ENCODE results near the gene CHGA.

CHGA gene

DNA sequence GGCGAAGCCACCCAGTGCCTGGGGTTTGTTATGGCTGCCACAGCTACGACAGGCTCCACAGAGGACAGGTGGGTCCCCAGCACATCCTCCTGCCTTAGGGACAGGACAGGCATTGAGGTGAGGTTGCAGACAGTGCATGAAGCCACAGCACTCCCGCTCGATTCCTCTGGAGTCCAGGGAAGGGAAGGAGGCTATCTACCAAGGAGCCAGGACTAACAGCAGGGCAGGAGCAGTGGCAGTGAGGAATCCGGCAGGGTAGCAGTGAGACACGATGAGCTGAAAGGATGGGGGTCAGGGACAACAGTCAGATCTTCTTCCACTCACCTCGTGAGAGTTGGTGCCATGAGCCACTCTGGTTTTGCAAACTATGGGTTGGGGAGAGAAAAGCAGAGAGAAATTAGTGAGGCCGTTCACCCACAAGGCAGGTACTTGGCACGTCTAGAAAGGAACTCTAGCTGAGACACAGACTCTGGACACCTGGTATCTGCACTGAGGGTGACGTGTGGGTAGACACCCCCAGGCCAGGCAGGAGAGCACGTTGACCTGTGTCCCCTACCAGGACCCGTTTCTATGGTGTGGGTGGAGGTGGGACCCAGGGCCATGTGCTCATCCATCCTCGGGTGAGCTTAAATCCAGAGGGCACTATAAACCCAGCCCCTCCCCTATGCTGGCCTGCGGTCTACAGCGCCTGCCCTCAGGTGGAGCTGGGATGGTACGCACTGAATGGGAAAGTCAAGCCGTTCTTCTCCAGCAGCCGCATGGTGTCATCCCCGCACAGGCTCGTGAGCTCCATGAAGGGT lies 39.3 kb downstream of the CHGA start:
- no peak for DNase-seq

DNA sequence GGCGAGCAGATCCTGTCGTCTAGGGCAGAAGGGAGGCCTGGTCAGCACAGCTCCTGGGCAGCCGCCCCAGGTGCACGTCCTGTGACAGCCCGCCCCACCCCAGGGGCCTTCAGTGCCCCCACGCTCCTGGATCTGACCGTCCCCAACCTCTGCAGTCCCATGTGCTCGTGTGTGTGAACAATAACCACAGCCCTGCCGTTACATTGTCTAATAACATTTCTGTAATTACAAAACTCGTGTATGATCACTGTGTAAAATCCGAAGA lies 39.8 kb downstream of the CHGA start:
- DNase-seq: no peak

DNA sequence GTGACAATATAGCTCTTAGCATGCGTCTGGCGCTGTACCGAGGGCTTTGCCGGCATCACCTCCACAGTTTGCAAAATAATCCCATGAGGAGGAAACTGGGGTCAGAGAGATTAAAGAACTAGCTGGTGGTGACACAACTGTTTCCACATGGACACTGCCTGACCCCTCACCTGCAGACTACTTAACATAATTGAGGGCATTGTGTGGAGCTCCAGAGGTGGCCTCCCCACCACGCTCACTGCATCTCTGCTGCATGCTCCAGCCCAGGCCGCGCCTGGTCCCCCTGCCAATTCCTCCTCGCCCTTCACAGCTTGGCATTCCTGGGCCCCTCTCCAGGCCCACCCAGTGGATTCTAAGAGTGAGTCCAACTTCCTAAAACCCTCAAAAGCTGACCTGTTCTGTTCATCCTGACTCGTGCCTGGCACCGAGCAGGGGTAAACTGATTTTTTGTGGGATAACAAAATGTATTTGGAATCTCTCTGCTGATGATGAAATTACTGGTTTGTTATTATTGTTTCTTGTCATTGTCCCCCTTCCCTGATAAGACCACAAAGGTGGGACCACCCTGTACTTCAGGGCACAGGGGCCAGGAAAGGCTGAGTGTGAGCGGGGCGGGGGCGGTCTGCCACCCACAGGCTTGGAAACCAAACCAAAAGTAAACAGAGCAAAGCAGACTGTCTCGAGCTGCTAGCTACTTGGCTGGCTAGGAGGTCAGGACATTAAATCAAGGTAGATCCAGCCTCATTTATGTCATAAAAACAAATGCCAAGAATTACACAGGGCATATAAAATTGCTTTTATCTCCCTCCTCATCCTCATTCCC lies 40.6 kb downstream of the CHGA start:
- DNase-seq: no peak

DNA sequence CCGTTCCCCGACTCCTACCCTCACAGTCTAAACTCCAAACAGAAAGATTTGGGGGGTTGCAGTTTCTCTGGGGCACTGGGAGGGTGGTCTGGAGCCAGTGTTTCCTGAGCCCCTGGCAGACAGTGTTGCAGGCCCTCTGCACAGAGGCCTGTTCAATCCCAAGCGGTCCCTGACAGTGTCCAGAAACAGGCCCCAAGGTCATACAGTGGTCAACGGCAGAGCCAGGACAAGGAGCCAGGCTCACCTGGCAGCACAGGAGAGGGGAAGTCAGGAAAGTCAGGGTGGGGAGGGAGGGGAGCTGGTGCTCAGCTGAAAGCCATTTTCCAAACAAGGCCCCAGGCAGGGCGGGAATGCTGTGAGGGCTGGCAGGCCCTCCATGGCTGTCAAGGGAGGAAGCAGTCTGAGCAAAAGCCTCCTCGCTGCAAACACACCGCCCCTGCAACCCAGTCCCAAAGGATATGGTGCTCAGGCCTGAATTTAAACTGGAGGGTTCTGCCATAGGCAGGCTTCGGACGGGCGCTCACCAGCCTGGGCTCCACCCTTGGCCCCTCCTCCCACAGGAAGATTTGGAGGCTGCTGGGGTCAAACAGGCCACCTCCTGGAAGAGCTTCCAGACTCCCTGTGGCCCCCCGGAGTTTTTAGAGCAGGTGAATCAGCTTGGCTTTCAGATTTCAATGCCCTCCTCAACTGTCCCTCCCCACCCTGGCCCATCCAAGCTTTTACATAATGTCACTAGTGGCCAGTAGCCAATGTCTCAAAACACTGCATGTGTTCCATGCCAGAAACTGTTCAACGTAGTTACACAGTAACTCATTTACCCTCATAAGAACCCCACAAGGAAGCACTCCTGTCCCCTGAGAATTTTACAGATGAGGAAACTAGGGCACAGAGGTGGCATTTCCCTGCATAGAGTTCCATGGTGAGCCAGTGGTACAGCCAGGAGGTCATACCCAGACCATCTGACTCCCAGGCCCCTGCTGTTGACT lies 41.5 kb downstream of the CHGA start:
- no peak for DNase-seq

DNA sequence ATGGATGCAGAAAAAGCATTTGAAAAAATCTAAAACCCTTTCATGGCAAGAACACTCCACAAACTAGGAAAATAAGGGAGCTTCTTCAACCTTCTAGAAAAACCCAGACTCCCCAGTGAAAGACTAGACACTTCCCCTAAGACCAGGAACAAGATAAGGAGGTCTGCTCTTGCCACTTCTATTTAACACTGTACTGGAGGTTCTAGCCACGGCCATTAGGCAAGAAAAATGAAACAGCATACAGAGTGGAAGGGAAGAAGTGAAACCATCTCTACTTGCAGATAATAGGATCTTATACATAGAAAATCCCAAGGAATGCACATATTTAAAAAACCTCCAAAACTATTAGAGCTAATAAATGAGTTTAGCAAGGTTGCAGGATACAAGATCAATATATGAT lies 42.3 kb downstream of the CHGA start:
- no peak for DNase-seq

DNA sequence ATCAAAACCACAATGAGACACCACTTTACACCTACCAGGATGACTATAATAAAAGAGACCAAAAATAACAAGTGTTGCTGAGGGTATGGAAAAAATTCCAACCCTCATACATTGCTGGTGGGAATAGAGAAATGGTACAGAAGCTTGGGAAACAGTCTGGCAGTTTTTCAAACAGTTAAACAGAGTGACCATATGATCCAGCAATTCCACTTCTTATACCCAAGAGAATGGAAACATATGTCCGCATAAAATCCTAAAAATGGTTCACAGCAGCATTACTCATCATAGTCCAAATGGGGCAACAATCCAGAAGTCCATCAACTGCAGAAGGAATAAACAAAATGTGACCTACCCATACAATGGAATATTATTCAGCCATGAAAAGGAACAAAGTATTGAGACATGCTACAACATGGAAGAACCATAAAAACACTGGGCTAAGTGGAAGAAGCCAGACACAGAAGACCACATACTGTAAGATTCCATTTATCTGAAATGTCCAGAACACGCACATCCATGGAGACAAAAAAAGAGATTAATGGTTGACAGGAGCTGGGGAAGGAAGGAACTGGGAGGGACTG lies 44.5 kb downstream of the CHGA start:
- no peak for DNase-seq

DNA sequence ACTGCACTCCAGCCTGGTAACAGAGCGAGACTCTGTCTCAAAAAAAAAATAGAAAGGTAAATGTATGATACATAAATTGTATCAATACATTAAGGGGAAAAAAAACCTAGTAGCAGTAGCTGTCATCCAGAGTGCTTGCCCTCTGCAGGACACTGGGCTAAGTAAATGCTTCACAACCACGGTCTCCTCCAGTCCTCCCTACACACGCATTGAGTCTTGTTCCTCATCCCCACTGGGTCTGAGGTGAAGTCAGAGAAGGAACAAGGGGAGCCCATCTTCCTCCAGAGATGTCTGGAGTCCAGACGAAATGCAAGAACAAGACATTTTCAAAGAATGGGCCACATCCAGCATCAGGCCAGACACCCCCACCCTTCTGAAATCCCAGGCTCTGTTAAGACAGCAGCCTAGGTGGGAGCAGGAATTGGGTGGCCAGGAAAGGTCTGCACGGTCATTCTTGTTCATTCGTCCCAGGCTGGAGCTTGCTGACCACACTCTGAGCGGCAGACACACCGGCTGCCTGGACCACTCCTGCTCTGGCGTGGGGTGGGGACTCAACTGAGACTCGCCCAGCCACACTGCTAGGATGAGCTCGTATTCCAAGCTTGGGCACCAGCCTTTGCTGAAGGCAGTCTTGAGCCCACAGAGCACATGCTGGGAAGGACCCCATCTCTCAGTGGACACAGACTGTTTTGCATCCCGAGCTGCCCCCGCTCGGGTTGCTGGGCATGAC lies 45.5 kb downstream of the CHGA start:
- no peak for DNase-seq

DNA sequence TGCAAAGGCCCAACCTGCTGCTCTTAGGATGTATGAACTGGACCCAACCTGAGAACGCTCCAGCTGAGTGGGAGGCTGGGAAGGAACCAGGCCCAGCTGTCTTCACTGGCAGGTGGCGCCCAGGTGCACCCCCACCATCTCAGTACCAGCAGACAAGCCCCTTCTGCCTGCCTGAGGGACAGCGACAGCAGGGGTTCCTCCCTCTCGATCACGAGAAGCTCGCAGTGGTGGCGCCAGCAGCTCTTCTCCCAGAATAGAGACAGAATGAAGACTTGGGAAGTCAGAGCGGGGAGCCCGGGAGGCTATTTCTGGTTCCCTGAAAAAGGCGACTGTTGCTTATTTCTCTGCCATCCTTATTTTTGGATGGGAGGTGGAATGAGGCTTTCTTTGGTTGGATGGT lies 46.5 kb downstream of the CHGA start:
- no peak for DNase-seq

DNA sequence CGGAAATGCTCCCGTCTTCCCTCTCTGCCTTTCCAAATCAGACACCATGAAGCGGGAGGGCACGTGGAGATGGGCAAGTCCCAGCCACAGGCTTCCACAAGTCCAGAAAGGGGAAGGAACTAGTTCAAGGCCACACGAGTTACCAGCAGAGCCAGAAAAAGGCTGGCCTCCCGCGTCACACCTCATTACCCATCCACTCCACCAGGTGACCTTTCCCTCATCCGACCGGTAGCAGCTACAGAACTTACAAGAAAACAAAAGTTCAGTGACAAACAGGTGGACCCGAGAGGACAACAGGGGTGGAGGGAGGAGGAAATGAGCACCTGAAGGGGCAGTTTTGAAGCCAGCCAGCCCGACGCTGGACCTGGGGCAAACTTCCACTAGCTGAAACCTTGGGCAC lies 46.9 kb downstream of the CHGA start:
- DNase-seq: no peak

DNA sequence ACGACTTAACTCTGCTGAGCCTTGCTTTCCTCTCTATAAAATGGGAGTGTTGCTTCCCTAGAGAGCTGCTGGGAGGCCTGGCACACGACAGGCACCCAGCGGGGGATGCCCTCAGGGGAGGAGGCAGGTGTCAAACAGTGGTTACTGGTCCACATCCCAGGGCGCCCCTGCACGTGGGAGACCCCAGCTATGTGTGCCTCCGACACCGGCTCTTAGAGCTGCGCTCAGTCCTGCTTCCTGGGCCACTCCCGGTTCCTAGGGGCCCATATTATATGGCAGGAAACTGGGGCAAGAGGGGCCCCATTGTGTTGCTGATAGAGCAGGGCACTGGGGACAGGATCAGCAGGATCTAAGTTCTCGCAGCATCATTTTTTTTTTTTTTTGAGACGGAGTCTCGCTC lies 47.3 kb downstream of the CHGA start:
- no peak for DNase-seq

DNA sequence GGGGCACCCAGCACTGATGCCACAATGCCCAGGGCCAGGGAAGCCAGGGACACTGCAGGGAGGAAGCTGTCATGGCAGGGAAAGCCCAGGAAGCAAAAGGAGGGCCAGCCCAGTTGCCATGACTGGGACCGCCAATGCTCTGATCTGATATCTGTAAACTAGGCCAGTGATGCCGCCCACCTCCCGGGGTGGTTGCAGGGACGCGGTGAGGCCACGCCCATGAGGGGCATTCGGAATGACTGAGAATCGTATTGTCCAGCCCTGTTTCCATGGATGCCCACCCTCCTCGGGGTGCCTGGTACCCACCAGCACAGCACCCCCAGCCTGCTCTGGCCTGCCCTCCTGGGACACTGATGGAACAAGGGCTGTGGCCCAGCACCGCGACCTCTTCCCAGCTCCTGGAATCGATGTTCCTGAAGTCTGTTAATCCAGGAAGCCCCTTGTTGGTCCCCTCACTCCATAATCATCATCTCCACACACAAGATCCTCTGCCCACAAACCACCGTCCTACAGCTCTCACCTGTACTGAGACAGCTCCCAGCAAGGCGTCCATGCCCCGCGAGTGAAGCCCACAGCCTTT lies 48.7 kb downstream of the CHGA start:
- DNase-seq: no peak

DNA sequence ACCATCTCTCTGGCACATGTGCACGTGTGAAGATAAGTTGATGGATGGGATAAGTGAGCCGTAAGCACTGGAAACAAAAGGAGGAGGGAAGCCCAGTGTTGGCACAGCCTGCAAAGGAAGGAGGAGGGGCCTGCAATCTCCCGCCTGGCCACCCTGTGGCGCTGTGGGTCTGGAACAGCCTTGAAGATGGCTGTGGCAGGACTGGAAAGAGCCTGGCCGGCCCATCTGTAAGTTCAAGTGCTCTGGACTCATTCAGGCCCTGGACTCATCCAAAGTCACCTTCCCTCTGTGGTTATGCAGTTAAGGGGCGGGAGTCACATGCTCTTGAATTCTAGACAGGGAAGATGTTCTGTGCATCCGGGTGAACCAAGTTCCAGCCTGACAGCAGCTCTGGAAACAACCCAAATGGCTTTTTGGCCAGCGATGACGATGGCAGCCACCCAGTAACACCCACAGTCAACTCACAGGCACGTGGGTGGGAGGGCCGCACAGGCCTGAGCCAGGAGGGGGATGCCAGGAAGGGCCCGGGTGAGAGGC lies 50.4 kb downstream of the CHGA start:
- no peak for DNase-seq

DNA sequence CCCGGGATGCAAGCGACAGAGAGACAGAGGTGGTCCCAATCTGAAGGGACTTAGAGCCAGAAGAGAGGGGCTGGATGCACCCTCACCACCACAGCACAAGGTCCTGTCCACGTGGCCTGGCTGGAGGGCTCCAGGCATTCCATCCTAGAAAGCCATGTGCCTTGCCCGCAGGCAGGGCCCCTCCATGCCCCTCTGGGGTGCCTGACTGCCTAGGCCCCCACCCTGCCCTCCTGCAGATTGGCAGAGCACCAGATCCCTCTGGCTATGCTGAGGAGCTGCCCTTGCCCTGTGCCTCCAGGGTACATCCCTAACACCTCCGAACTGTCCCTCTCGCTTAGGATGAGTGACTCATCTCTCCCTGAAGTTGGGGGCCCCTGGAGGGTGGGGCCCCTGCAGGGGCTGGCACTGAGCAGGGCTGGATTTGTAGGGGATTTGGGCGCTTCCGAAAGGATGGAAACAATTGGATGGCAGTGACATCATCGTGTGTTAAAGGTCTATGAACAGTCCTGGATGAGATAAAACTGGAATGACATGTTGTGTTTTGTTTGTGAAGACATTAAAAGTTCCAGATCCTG lies 50.9 kb downstream of the CHGA start:
- no peak for DNase-seq

DNA sequence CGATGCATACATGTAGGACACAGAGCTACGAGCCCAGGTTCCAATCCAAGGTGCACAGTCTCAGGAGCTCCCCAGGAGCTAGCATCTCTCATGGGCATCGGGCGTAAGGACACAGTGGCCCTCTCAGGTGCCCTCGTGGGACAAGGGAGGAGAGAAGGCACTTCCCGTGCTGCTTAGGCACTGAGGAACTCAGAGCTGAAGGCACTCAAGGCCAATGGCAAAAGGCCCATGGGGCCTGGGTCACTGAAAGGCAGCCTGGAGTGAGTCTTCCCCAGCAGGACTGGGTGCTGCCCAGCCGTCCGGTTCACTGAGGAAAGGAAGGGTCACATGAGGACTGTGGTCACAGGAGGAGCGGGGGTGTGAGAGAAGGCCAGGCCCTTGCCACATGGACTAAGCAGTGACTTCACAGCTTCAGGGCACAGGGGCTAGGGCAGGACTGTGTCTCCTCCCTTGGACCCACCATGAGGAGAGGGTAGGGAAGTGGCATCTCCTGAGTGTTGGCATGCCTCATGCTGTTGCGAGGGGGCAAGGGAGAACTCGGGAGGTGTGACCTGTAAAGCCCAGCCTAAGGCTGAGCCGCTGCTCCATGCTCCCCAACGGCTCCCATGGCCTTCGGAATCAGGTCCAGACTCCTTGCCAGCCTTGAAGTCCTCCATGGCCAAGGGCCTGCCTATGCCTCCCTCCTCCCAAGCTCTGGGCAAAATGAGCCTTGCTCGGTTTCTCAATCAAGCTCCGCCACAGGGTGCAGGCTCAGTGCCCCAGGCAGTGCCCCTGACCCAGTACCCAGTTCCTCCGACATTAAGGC lies 51.8 kb downstream of the CHGA start:
- DNase-seq: no peak

DNA sequence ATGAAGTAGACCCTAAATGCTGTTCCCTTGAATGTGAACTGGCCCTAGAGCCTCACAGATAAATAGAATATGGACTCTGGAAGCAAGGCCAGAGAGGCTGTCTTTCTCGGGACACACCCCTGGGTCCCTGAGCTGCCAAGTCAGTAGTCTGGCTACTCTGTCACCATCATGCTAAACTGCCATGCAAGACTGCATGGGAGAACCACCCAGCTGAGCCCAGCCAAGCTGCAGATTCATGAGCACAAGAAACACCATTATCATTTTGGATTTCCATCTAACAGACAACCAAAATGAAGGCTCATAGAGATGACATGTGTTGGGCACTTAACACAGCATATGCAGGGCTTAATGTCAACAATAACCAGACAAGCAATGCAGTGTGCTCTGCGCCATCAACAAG lies 53.3 kb downstream of the CHGA start:
- no peak for DNase-seq

DNA sequence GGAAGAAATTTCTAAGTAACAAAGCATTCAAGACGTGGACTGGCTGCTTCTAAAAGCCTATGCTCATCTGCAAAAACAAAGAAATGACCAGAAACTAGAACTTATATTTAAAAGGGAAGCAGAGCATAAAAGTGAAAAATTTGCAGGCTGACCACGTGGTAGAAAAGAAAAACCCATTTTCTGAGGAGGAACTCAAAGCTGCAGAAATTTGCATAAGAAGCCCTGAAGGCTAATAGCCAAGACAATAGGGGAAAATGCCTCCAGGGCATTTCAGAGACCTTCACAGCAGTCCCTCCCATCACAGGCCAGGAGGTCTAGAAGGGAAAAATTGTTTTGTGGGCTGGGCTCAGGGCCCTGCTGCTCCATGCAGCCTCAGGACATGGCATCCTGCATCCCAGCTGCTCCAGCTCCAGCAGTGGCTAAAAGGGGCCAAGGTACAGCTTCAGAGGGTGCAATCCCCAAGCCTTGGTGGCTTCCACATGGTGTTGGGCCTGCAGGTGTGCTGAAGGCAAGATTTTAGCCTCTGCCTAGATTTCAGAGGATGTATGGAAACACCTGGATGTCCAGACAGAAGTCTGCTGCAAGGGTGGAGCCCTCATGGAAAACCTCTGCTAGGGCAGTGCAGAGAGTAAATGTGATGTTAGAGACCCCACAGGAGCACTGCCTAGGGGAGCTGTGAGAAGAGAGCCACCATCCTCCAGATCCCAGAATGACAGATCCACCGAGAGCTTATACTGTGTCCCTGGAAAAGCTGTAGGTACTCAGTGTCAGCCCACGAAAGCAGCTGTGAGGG lies 55.5 kb downstream of the CHGA start:
- DNase-seq: no peak

DNA sequence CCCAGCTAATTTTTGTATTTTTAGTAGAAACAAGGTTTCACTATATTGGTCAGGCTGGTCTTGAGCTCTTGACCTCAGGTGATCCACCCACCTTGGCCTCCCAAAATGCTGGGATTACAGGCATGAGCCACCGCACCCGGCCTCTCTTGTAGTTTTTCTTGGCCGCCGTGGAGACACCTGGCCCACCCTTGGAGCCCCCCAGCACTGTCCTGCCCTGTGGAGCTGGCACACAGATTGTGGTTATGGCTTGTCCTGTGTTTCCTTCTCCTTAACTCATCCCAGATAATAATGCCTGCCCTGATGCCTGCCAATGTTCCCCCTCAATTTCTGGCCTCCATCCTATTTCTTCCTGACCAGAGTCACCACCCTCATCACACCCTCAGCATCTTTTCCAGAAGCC lies 57.9 kb downstream of the CHGA start:
- DNase-seq: no peak

DNA sequence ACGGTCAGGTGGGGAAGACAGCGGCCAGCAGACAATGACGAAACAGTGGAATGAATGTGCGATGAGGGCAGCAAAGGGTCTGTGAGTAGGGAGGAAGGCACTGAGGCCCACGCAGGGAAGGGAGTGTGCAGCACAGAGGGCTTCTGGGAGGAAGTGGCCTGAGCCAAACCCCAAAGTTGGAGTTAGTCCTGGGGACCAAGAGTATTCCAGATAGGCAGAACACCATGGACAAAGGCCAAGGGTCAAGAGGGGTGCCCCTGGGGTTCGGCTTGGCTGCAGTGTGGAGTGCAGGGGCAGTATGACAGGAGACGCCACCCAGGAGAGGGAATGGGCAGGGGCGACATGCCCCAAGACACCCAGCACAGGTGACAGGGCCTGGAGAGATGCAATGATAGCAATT lies 58.8 kb downstream of the CHGA start:
- no peak for DNase-seq

DNA sequence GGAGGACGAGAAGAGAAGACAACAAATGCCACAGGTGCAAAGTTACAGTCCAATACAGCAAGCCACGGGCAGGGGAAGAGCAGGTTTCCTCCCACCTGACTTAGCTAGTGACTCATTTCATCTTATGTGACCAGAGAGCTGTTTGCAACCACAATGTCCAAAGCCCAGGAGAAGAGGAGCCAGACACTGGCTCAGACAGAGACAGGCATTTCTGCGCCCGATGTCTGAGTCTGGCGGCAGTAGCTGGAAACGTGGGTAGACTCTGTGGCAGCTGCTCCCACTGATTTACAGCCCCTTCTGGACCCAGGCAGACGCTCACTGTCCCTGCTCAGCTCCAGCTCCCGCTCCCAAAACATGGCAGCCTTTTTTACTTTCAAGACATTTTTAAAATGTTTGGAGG lies 60.0 kb downstream of the CHGA start:
- DNase-seq: no peak
